Left lung (tissue), 10 donors: ENCODE measurements around the gene IL26. TPM values are rescaled to one million over a fixed set of nuclear protein-coding genes. Genes with fewer than 3 reads are reported as not detected.
A peak's percentile ranks its signal among the peaks of the same experiment; 100 is the strongest.

Experiments used
- ATAC-seq: fragments of 200-7000 bp; cut with Tn5 transposase; one replicate; pipeline ENCODE4 v1.9.1; 2020; ENCODE audit warnings: moderate library complexity
- DNase-seq, 4 donors: peaks; one replicate each; pipeline ENCODE4 v3.0.0-alpha.2; 2013 to 2020
- H3K27ac ChIP-seq, 2 donors: fragments of 200-600 bp; sonication (generic) in 1 of 2; one replicate each; pipeline versions ENCODE4 v1.5.0 to v1.8.0; 2020 to 2021
- H3K27me3 ChIP-seq, 2 donors: fragments of 200-600 bp; sonication (generic) in 1 of 2; one replicate each; pipeline versions ENCODE4 v1.5.0 to v1.8.0; 2020 to 2021
- H3K36me3 ChIP-seq, 2 donors: fragments of 200-600 bp; sonication (generic) in 1 of 2; one replicate each; pipeline versions ENCODE4 v1.5.0 to v1.8.0; 2020 to 2021
- H3K4me1 ChIP-seq, 2 donors: fragments of 200-600 bp; one replicate each; pipeline ENCODE4 v1.8.0; 2021
- H3K4me3 ChIP-seq, 2 donors: fragments of 200-600 bp; sonication (generic) in 1 of 2; one replicate each; pipeline versions ENCODE4 v1.5.0 to v1.8.0; 2020 to 2021; ENCODE audit warnings: mild to moderate bottlenecking in 1 of 2
- H3K9me3 ChIP-seq, 2 donors: fragments of 200-600 bp; sonication (generic) in 1 of 2; one replicate each; pipeline versions ENCODE4 v1.5.0 to v1.8.0; 2020 to 2021
- CTCF ChIP-seq, 2 donors: fragments of 200-600 bp; sonication (generic) in 1 of 2; IDR thresholded peaks; one replicate each; pipeline versions ENCODE4 v1.5.0 to v1.8.0; 2021; ENCODE audit warnings: antibody characterized with exemption in 2 of 2
- intact Hi-C, 2 donors: fragments of 100-400 bp; cut with DNase I; formaldehyde crosslinking; loops; one replicate each; pipeline versions ENCODE4 v1.11.2 to v1.14.2; 2022
- polyA plus RNA-seq, 6 donors: library from polyadenylated mRNA; unstranded; fragments of 120-200 nt; gene quantifications; one replicate each; pipeline ENCODE4 v1.2.1, GENCODE V29; 2013; ENCODE audit not compliant: insufficient read length in 6 of 6
- total RNA-seq, 2 donors: library from RNA; stranded (reverse); fragmentation: NEBNext Ultra II Directional; extraction: Animal tissue kit (Norgen Biotek cat#: 25700); gene quantifications; one replicate each; pipeline ENCODE4 v1.2.1, GENCODE V29; 2021
- donor health status: DM: no; HTN: yes; CAD: no.
- donor health status: DM: no; HTN: no; CAD: no.

The IL26 gene
- total and polyA plus RNA-seq, 8 donors: not detected

- no peaks in the 10 kb centered on the region for H3K27me3 ChIP-seq
- H3K36me3 ChIP-seq: no peaks in the 10 kb centered on the region
- ATAC-seq: no peak
- H3K9me3 ChIP-seq: no peaks in the 10 kb centered on the region
- H3K4me1 ChIP-seq: no peaks in the 10 kb centered on the region
- TF ChIP-seq CTCF (IDR thresholded peaks at IDR 0.05): no peak
- no peak overlapping the region for H3K4me3 ChIP-seq
- DNase-seq: no peak
- no peak overlapping the region for H3K27ac ChIP-seq
- intact Hi-C loops: no loop called here
These were observed 24.8 kb upstream of the IL26 start for GRCh38 chr12:68250454-68250853.

GRCh38 chr12:68247785-68248184, 22.2 kb upstream of the IL26 start:
- no peak for ATAC-seq
- Histone ChIP-seq H3K4me3 (no peak overlapping the region), H3K27me3 (no peaks in the 10 kb centered on the region), H3K4me1 (no peaks in the 10 kb centered on the region), H3K27ac (no peak overlapping the region), H3K36me3 (no peaks in the 10 kb centered on the region), H3K9me3 (no peaks in the 10 kb centered on the region)
- DNase-seq: no peak
- intact Hi-C loops: no loop called here
- TF ChIP-seq CTCF (IDR thresholded peaks at IDR 0.05): no peak

GRCh38 chr12:68246350-68246749, 20.7 kb upstream of the IL26 start:
- ATAC-seq (no peak), DNase-seq (no peak)
- no peak overlapping the region for H3K4me3 ChIP-seq
- H3K4me1 ChIP-seq: peaks cover 0 to under 1% of the 10 kb centered on the region in 2 donors
- no peaks in the 10 kb centered on the region for H3K9me3 ChIP-seq
- no peaks in the 10 kb centered on the region for H3K36me3 ChIP-seq
- no peak for TF ChIP-seq CTCF (IDR thresholded peaks at IDR 0.05)
- no peak overlapping the region for H3K27ac ChIP-seq
- no peaks in the 10 kb centered on the region for H3K27me3 ChIP-seq
- intact Hi-C loops: no loop called here

- H3K4me3 ChIP-seq: no peak overlapping the region
- peak overlapping the region in 1 of 2 donors; percentile 61 for H3K27ac ChIP-seq
- intact Hi-C loops: no loop called here
- no peaks in the 10 kb centered on the region for H3K36me3 ChIP-seq
- no peak for TF ChIP-seq CTCF (IDR thresholded peaks at IDR 0.05)
- H3K9me3 ChIP-seq: no peaks in the 10 kb centered on the region
- peaks cover 0 to 10% of the 10 kb centered on the region in 2 donors for H3K4me1 ChIP-seq
- ATAC-seq: peak; percentile 57
- no peaks in the 10 kb centered on the region for H3K27me3 ChIP-seq
- peak in 2 of 4 donors; percentile 63 to 70 for DNase-seq
These were observed 19.8 kb upstream of the IL26 start for GRCh38 chr12:68245180-68246021.

GRCh38 chr12:68242777-68243176, 17.2 kb upstream of the IL26 start:
- Histone ChIP-seq H3K27ac (no peak overlapping the region), H3K9me3 (no peaks in the 10 kb centered on the region), H3K36me3 (no peaks in the 10 kb centered on the region), H3K4me1 (peaks cover 0 to 12% of the 10 kb centered on the region in 2 donors), H3K27me3 (no peaks in the 10 kb centered on the region), H3K4me3 (no peak overlapping the region)
- intact Hi-C loops: no loop called here
- ATAC-seq (no peak), DNase-seq (no peak)
- no peak for TF ChIP-seq CTCF (IDR thresholded peaks at IDR 0.05)
